HG03139 (cell line): ENCODE results near the gene GPC6.

Experiments used
- ATAC-seq: cut with Tn5 transposase; IDR thresholded peaks from one replicate; pipeline ENCODE4 v1.9.1; 2021; ENCODE audit not compliant: unreplicated experiment

Gene GPC6

DNA sequence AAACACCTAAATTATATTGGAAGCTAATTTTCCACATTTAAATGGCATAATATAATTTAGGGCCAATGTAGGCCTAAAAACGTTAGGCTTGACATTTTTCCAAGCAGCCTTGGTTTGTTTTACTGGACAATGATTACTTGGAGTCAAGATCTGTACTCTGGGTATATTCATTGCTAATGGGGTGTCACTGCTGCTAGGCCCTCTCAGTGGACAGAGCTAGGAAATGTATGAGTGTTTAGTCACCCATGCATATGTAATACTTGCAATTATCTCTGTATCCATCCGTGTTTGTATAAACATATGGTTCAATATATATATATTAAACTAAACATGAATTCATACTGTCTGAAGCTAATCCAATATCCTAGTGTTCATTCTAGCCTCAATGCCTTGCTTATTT, 654.8 kb downstream of the GPC6 start:
- no peak for ATAC-seq

DNA sequence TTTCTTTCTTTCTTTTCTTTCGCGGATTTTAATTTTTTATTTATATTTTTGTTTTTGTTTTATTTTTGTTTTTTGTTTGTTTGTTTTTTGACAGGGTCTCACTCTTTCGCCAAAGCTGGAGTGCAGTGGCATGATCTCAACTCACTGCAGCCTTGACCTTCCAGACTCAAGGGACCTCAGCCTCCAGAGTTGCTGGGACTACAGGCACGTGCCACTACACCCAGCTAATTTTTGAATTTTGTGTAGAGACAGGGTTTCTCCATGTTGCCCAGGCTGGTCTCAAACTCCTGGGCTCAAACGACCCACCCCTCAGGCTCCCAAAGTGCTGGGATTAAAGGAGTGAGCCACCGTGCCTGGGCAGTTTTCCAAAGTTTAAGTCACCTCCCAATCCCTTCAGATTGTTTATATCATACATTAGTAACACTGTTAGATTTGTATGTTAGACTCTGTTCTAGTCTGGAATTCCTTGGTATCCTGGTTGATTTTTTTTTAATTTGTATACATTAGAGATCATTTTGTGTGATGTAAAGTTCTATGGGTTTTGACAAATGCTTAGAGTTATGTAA, 655.6 kb downstream of the GPC6 start:
- ATAC-seq: no peak

DNA sequence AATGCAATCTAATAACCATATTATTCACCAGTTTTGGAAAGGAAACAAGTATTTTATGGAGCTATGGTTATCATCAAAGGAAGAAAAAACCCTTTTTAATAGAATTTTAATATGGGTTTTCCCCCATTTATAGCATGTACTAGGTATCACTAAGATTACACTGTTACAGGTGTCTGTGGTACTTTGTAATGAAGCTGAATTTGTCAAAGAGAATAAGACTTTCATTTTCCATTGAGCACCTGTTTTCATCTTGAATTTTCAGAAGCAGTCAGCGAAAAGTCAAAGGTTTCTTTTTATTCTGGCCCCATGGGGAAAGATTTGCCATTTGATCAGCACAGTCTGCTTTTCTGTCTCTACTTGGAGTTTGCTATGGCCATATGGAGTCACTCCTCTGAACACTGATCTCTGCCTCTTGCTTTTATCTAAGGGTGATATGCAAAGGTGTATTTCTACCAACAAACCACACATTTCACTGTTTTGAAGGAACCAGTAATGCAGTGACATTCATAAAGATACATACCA, 662.9 kb downstream of the GPC6 start:
- ATAC-seq: no peak

DNA sequence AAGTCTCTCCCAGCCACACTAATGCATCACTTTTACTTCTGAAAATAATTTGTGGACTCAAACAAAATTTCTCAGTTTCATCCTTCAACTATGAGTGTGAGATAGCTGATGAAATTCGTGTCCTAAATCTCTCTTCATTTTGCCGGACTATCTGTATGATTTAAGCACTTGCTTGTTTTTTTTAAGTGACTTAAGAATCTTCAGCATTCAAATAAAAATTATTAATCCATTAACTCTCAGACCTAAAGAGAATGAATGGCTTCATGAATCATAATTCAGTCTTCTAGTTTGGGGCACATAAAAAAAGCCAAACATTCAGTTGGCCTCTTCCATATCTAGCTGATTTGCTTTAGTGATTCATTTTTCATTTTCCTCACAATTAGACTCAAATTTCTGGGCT, 673.4 kb downstream of the GPC6 start:
- ATAC-seq: no peak

DNA sequence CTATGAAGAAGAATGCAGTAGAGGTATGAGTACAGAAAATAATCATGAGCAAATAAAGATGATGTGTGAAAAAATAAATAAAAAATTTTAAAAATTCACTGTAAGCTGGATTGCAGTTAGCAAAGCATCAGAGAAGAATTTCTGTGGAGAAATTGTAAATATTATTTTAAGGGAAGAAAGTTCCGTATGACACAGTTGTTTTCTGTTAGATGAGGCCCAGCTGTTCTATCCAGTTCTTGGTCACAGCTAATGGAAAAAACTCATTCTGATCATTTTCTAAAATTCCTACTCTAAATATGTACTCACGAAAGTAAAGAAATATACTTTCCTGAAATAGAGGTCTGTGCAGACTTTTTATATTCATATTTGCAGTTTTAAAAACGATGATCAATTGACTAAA, 674.1 kb downstream of the GPC6 start:
- ATAC-seq: no peak

DNA sequence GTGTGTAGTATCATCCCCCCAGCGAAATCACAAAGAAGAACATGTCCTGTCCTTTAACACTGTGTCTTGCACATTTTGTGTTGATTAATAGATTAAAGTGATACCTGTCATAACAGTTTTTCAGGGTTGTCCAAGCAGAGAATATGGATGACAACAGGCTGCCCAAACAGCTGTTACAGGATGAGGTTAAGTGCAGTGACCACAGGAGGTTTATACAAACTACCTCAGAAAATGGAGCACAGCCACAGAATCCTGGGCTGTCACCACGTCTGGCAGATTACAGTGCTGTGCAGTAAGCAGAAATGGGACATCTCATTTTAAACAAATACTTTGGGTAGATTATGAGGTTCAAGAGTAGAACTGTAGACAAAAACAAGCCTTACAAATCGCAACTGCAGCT, 677.3 kb downstream of the GPC6 start:
- no peak for ATAC-seq

DNA sequence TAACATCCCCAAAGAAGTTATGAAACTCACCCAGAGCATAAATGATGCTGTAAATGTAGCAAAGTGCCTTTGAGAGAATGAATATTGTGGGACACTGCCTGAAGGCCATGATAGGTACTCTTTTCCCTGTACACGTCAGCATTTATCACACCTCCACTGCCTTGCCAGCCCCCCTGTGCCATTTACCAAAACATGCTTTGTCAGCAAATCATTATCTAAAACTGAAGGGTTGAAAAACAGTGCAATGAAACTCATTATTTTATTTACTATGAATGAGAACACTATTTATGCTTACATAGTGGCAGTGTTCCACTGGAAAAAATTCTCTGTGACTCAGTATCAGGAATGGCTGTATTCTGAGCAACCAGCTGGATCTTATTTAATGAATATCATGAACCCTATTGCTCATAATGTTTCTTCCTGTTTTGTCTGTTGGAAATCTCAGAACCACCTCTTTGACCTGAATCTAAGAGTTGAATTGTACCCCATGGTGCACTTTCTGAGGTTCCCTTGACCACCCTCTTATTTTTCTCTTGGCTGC, 688.7 kb downstream of the GPC6 start:
- ATAC-seq: no peak

DNA sequence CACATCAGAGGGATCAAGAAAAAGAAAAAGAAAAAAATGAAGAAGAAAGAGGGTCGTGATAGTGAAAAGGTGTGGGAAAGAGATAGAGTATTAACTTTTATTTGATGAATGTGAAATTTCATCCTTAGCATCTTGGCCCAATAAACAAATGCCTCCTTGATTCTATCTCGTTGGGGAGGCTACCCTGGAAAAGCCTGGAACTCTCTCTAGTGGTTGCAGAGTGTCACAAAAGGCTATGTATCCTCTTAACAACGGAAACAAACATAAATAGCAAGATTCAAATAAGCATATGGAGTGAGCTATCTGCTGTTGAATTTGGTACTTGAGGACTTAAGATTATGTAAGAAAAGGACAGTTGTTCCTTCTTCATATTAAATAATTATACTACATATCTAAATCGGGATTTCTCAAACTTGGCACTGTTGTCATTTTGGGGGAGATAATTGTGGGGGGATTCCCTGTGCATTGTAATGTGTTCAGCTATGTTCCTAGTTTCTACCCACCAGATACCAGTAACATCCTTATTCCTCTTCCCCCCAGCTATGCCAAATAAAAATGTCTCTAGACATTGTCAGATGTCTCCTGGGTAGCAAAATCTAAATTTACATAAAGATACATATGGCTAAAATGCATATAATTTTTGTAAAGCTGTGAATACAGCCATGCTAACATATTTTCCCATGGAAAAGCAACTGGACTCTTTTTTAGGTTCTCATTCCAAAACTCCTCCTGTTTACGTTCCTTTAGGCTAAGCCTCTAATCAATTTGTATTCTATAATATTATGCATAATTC, 695.7 kb downstream of the GPC6 start:
- ATAC-seq: no peak

DNA sequence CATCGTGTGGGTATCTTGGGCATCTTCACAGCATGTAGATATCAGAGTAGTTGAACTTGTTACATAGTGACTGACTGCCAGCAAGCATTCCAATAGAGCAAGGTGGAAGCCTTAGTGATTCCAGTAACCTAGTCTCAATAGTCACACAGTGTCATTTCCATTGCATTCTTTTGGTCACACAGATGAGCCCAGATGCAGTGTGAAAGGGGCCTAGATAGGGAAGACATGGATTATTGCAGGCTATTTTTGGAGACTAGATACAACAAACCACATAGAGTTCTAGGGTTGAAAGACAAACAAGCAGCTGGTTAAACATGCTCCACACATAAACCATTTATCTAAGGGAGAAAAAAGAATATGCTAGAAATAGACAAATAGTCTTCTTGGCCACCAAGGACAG, 699.4 kb downstream of the GPC6 start:
- ATAC-seq: no peak

DNA sequence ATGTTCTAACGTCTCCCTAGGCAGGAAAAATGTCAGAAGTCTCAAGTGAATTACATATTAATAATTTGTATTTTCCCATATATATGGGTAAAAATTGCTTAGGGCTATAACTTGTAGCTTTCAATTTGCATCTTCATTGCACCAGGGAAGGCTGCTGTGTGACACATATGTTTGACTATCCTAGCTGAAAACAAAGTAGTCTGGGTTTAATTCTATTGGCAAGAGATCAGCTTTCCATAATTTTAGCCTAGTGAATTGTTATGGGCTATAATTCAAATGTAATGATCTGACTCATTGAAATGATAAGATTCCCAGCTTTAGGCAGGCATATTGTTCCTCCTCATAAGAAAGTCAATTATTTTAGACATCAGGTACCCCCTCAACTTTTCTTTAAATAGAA, 699.8 kb downstream of the GPC6 start:
- no peak for ATAC-seq

DNA sequence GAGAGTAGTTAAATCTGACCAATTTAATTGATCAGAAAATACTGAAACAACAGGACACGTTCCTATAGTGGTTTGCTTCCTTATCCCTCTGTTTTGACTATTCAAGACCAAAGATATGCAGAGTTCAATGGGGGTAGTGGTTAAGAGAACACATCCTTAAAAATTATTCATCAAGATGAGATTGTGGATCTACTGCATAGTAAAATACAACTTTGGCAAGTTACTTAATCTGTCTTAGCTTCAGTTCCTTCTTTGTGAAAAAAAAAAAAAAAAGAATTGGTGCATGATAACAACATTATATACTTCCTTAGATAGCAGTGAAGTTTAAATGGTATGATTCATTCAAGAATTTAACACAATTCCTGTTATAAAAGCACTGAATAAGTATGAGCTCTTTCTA, 700.8 kb downstream of the GPC6 start:
- no peak for ATAC-seq

DNA sequence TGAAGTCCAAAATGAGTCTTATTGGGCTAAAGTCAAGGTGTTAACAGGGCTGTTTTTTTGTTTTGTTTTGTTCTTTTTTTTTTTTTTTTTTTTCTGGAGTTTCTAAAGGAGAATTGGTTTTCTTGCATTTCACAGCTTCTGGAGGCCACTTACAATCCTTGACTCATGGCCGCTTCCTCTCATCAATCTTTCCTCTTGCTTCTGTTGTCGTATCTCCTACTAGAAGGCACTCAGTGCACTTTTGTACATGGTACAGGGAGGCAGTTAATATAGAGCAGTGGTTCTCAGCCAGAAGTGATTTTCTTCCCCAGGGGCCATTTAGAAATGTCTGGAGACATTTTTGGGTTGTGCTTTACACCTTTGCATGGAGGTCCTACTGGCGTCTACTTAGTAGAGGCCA, 706.3 kb downstream of the GPC6 start:
- no peak for ATAC-seq

DNA sequence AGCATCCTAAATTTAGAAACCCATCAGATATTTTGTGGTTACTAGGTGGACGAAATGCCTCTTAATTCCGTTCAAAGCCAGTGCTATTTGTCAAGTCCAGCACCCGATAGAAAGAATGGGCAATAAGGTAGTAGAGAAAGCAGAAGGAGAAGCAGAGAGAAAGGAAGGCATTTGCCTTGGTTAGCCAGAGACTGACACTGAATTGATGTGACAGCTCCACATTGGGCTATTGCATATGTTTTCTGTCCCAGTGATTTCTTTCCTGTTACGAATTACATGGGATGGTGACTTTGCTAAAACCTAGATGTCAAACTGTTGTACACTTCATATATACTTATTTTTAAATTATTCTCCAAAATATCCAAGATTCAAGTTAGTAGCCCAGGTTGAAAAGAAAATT, 710.3 kb downstream of the GPC6 start:
- no peak for ATAC-seq

DNA sequence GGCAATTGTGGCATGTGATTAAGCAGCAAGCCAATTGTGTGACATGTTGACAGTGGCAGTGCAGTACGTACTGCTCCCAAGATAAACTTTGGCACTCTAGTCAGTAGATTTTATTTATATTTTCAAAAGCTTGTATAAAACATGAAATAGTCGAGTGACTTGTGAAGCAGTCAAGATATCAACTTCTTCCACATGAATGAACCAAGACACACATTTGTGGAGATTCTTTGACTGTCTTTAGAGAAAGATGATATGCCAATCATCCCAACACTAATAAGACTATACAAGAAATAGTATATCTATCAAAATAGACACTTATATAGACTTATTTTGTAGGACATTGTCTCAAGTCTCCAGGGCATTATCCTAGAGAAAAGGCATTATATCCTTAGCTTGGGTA, 714.8 kb downstream of the GPC6 start:
- ATAC-seq: no peak

DNA sequence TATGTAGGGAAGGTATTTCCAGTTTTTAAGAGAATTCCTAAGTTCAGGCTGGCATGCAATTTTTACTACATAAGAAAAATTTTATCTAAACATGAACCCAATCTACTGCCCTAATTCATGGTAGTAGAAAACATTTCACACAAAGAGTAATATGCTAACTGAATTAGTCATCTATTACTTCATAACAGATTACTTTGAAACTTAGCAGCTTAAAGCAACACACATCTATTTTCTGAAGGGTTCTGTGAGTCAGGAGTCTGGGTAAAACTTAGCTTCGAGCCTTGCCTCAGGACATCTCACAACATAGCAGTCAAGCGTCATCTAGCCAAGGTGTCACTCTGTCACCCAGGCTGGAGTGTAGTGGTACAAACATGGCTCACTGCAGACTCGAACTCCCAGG, 715.4 kb downstream of the GPC6 start:
- ATAC-seq: no peak

DNA sequence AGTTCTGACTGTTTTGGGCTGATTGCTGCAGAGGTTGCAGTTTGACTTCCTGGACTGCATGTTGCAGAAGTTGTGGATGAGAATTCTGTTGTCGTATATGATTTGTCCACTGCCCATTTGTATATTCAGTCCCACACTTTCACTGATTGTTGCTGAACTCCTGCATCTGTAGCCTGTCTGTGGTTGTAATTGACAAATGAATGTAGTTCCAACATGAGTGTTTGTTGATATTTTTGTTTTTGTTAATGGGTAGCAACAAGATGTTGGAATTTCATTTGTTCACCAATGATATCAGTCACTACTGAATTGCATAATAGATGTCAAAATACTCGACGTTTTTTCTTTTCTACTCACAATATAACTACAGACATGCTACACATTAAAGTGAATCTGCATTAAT, 719.0 kb downstream of the GPC6 start:
- no peak for ATAC-seq

DNA sequence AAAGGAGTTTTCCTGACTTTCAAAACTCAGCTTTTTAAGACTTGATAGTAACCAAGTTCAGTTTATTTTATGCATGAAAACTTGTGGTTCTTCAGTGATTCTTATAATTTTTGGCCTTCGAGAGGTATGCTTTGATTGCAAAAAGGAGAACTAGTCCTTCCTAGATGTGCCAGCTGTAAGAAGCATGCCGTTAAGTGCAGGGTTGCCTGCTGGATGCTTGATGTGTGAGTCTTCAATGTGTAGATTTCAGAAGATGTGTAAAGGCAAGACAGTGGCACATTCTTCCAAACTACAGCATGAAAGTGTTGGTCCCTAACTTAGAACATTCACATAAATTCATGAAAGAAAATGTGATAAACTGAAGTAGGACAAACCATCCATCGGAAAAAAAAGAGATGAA, 720.4 kb downstream of the GPC6 start:
- ATAC-seq: no peak

DNA sequence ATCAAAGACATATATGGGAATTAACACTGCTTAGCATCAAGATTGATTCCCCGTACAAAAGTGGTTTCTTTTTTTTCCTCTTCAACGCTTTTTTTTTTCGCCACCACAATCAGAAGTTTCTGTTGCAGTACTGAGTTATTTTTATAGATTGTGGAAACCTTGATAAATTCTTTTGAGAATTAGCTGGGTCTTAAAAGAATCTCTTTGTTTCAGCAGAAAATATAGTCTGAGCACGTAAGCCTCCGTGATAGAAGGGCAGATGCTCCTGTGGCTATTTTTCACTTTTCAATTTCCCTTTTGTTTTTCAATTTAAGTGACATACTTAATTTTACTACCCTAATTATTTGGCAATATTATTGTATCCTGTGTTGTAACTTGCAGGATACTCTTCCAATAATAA, 721.0 kb downstream of the GPC6 start:
- no peak for ATAC-seq

DNA sequence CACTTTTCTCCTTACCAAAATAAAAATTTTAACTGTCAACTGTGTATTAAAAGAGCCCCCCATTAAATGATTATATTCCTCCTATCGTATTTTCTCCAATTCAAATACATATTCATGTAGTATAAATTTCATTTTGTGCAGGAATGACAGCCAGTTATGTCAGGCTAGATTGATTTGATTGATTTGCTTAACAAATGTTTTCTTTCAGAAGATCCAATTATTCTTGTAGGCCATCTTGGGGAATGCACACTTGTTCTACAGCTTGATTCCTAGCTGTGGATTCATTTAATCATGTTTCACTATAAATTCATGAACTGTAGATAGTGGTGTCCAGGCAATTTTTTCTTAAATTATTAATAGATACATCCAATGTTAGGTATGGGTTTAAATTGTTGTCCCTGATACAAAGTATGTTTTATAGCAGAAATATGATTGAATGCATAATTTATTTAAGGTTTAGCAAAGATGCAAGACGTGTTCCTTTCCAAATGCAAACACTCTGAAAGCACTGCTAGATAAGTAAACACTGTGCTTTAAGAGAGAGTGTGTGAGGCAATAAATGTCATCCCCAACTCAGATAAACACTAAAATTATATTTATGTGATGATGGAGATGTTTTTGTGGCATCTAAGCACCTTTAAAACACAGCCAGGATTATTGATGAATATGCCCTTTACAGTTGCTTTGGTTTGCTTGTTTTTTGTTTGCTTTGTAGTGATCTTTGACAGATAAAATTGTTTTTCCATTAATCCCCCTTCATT, 721.7 kb downstream of the GPC6 start:
- ATAC-seq: no peak

DNA sequence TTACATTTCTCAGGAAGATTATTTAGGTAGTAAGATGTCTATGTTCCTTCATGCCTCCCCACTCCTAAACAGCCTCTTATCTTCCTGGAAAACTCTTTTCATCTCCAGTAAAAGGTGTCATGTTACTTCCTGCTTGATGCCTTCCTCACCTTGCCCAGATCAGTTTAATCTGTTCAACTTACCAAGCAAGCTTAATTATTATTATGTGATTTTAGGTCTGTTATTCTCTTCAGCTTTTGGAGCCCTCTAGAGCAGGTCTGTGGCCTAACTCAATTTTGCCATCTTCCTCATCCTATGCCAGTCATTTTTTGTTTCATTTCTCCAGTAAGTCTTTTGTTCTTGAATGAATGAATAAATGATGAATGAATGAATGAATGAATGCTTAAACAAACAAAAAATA, 724.5 kb downstream of the GPC6 start:
- no peak for ATAC-seq

DNA sequence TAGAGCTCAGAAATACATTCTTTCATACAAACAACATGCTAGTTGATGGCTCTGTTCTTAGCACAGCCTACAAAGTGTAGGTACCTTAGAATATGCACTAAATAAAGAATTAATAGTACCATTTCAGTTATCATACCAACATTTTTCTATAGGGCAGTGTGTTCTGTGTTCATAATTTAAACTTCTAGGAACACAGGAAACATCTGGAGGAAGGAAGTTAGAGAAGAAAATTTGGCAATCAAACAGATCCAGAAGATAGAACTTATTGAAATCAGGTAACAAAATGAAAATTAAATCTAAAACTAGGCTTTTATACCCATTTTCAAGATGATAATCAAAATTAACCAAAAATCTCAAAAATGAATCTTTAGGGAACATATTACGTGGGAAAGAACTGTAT, 725.3 kb downstream of the GPC6 start:
- no peak for ATAC-seq

DNA sequence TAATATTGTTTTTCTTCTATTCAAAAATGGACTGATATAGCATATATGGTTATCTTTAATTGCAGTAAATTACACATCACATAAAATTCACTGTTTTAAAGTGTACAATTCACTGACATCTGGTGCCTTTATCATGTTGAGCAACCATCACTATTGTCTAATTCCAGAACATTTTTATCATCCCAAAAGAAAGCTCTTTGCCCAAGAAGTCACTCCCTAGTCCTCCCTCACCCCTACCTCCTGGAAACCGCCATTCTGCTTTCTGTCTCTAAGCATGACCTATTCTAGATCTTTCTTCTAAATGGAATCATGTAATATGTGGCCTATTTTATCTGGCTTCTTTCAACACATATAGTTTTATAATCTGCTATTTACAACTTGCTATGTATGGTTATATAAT, 727.2 kb downstream of the GPC6 start:
- no peak for ATAC-seq
